SH-SY5Y (cell line): ENCODE results near the gene MACO1.

ENCODE experiments used
- GATA2 ChIP-seq: IDR thresholded peaks from 2 replicates; pipeline ENCODE4 v1.6.1; 2011; ENCODE audit warnings: mild to moderate bottlenecking, low read depth, low read length
- GATA3 ChIP-seq: IDR thresholded peaks from 2 replicates; pipeline ENCODE4 v1.6.1; 2011; ENCODE audit warnings: low read depth, mild to moderate bottlenecking, low read length, moderate library complexity

DNA sequence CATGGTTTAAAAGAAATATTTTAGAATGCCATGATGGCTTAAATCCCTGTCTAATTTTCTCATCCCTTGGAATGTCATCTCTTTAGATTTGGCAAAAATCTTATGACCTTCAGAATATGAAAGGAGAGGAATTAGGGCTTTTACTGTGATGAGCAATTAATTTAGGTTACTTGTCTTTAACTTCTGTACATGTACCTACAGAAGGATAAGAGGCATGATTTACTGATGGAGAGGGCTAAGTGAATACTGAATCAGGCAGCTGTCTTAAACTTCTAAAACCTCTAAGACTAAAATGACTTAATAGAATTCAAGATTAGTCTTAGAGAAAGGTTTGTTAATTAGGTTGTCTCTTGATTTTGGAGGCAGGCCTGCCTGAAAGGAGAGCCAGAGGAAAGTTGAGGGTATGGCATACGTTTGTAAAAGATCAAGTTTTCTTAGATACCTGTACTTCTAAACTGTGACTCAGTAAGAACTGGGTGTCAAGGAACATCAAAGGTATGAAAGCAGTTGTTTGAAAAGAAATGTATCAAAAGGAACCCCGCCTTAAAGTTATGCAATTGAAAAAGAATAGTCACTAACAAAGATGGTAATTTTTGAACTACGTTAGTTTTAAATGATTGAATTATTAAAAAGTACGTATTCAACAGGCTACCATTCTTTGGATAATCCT is 12.5 kb downstream of the MACO1 start:
- no peak for TF ChIP-seq GATA2
- TF ChIP-seq GATA3, result no peak
